Subcutaneous abdominal adipose tissue (tissue), 5 donors: ENCODE data around the gene FLNB.

Experiments used
- H3K27ac ChIP-seq: one replicate; pipeline ENCODE4 v1.7.0; 2013; ENCODE audit warnings: low read depth, mild to moderate bottlenecking, inconsistent platforms, low read length, moderate library complexity
- H3K27me3 ChIP-seq, 5 donors: one replicate each; pipeline ENCODE4 v1.7.0; 2013; ENCODE audit warnings: low read length in 5 of 5, inconsistent platforms in 1 of 5; ENCODE audit not compliant: control insufficient read depth in 5 of 5, insufficient read depth in 4 of 5
- H3K36me3 ChIP-seq, 5 donors: one replicate each; pipeline ENCODE4 v1.7.0; 2013; ENCODE audit warnings: low read length in 5 of 5; ENCODE audit not compliant: control insufficient read depth in 5 of 5, insufficient read depth in 5 of 5
- H3K4me1 ChIP-seq, 5 donors: one replicate each; pipeline ENCODE4 v1.7.0; 2013; ENCODE audit warnings: low read length in 5 of 5, mild to moderate bottlenecking in 3 of 5, moderate library complexity in 1 of 5; ENCODE audit not compliant: control insufficient read depth in 5 of 5, insufficient read depth in 5 of 5
- H3K4me3 ChIP-seq, 5 donors: one replicate each; pipeline ENCODE4 v1.7.0; 2013; ENCODE audit warnings: low read length in 5 of 5, low read depth in 1 of 5
- H3K9ac ChIP-seq, 5 donors: one replicate each; pipeline ENCODE4 v1.7.0; 2013; ENCODE audit warnings: low read length in 5 of 5, mild to moderate bottlenecking in 4 of 5, moderate library complexity in 3 of 5
- H3K9me3 ChIP-seq, 5 donors: one replicate each; pipeline ENCODE4 v1.7.0; 2013; ENCODE audit warnings: low read length in 5 of 5; ENCODE audit not compliant: control insufficient read depth in 5 of 5
- donor health status: healthy.
- donor health status: healthy.
- donor health status: healthy.
- donor health status: healthy.
- donor health status: healthy.

The FLNB gene

GRCh38 chr3:58204720-58205119 lies 196.5 kb downstream of the FLNB start:
- H3K36me3 ChIP-seq, result no peaks in the 10 kb centered on the region
- H3K27ac ChIP-seq, result no peak overlapping the region

GRCh38 chr3:58205981-58206380 lies 197.8 kb downstream of the FLNB start:
- no peak overlapping the region for H3K9ac ChIP-seq
- peaks cover 0 to 23% (median 2%) of the 10 kb centered on the region in 5 donors for H3K4me1 ChIP-seq
- no peak overlapping the region for H3K27ac ChIP-seq
- H3K27me3 ChIP-seq, result peaks cover 0 to 7% (median 3%) of the 10 kb centered on the region in 5 donors
- H3K9me3 ChIP-seq, result no peaks in the 10 kb centered on the region
- no peaks in the 10 kb centered on the region for H3K36me3 ChIP-seq
- H3K4me3 ChIP-seq, result no peak overlapping the region

More at GRCh38 chr3:58204720-58205119, 196.5 kb downstream of the FLNB start:
- no peak overlapping the region for H3K9ac ChIP-seq
- H3K27me3 ChIP-seq, result peaks cover 0 to 5% (median 0%) of the 10 kb centered on the region in 5 donors
- H3K9me3 ChIP-seq, result no peaks in the 10 kb centered on the region
- H3K4me3 ChIP-seq, result no peak overlapping the region
- H3K4me1 ChIP-seq, result peaks cover 0 to 29% (median 5%) of the 10 kb centered on the region in 5 donors

- H3K4me3 ChIP-seq, result no peak overlapping the region
- peaks cover 0 to 24% (median 3%) of the 10 kb centered on the region in 5 donors for H3K4me1 ChIP-seq
- H3K36me3 ChIP-seq, result no peaks in the 10 kb centered on the region
- H3K27me3 ChIP-seq, result peaks cover 0 to 7% (median 5%) of the 10 kb centered on the region in 5 donors
- no peak overlapping the region for H3K27ac ChIP-seq
- no peak overlapping the region for H3K9ac ChIP-seq
- no peaks in the 10 kb centered on the region for H3K9me3 ChIP-seq
These were observed 198.3 kb downstream of the FLNB start for GRCh38 chr3:58206406-58207011.

GRCh38 chr3:58207954-58208353 lies 199.7 kb downstream of the FLNB start:
- H3K9ac ChIP-seq, result no peak overlapping the region
- peaks cover 0 to 7% (median 5%) of the 10 kb centered on the region in 5 donors for H3K27me3 ChIP-seq
- no peaks in the 10 kb centered on the region for H3K9me3 ChIP-seq
- no peak overlapping the region for H3K4me3 ChIP-seq
- no peak overlapping the region for H3K27ac ChIP-seq
- H3K36me3 ChIP-seq, result no peaks in the 10 kb centered on the region
- peaks cover 0 to 22% (median 3%) of the 10 kb centered on the region in 5 donors for H3K4me1 ChIP-seq

- Histone ChIP-seq H3K27me3 (peaks cover 0 to 7% (median 5%) of the 10 kb centered on the region in 5 donors), H3K4me3 (no peak overlapping the region), H3K9me3 (no peaks in the 10 kb centered on the region), H3K27ac (no peak overlapping the region), H3K4me1 (peaks cover 6 to 29% (median 6%) of the 10 kb centered on the region in 5 donors), H3K36me3 (no peaks in the 10 kb centered on the region), H3K9ac (no peak overlapping the region)
These were observed 201.7 kb downstream of the FLNB start for GRCh38 chr3:58209933-58210332.

- H3K9ac ChIP-seq, result no peak within 1 kb of the TSS
- H3K9me3 ChIP-seq, result no peaks in the 10 kb centered on the region
- H3K27ac ChIP-seq, result no peak within 1 kb of the TSS
- H3K36me3 ChIP-seq, result no peaks in the 10 kb centered on the region
- H3K4me3 ChIP-seq, result peak within 1 kb of the TSS in 3 of 5 donors; percentile 14 to 44 (median 30)
- peaks cover 0 to 7% (median 5%) of the 10 kb centered on the region in 5 donors for H3K27me3 ChIP-seq
- H3K4me1 ChIP-seq, result peaks cover 6 to 37% (median 11%) of the 10 kb centered on the region in 5 donors
These were observed 202.7 kb downstream of the FLNB start, which contains the start of gene DNASE1L3 for GRCh38 chr3:58210761-58211460. Gene DNASE1L3, minus strand, starts transcription at chr3:58210972. Its CDS starts 66 bp downstream, at chr3:58210906.

GRCh38 chr3:58214484-58215316 lies 206.5 kb downstream of the FLNB start:
- no peak overlapping the region for H3K9ac ChIP-seq
- H3K27me3 ChIP-seq, result peaks cover 0 to 5% (median 0%) of the 10 kb centered on the region in 5 donors
- no peaks in the 10 kb centered on the region for H3K9me3 ChIP-seq
- H3K27ac ChIP-seq, result no peak overlapping the region
- H3K36me3 ChIP-seq, result no peaks in the 10 kb centered on the region
- peak overlapping the region in 1 of 5 donors; percentile 6 for H3K4me3 ChIP-seq
- H3K4me1 ChIP-seq, result peaks cover 10 to 58% (median 26%) of the 10 kb centered on the region in 5 donors

GRCh38 chr3:58215317-58216025 lies 207.2 kb downstream of the FLNB start:
- Histone ChIP-seq H3K27ac (no peak overlapping the region), H3K4me1 (peaks cover 10 to 57% (median 26%) of the 10 kb centered on the region in 5 donors), H3K9ac (no peak overlapping the region), H3K27me3 (peaks cover 0 to 5% (median 0%) of the 10 kb centered on the region in 5 donors), H3K9me3 (no peaks in the 10 kb centered on the region), H3K36me3 (no peaks in the 10 kb centered on the region), H3K4me3 (peak overlapping the region in 1 of 5 donors; percentile 6)

GRCh38 chr3:58216496-58217195 lies 208.4 kb downstream of the FLNB start:
- no peak overlapping the region for H3K27ac ChIP-seq
- no peak overlapping the region for H3K4me3 ChIP-seq
- H3K9me3 ChIP-seq, result no peaks in the 10 kb centered on the region
- peak overlapping the region in 2 of 5 donors; percentile 5 to 44 for H3K9ac ChIP-seq
- peaks cover 7 to 49% (median 26%) of the 10 kb centered on the region in 5 donors for H3K4me1 ChIP-seq
- no peaks in the 10 kb centered on the region for H3K27me3 ChIP-seq
- H3K36me3 ChIP-seq, result no peaks in the 10 kb centered on the region
